Adrenal gland (tissue), 5 donors: ENCODE measurements around the gene ANK3.

Experiments
- POLR2A ChIP-seq, 2 donors: fragments of 450-650 bp; IDR thresholded peaks; one replicate each; pipeline ENCODE4 v1.6.1; 2017; ENCODE audit warnings: antibody characterized with exemption in 2 of 2, mild to moderate bottlenecking in 2 of 2, moderate library complexity in 1 of 2
- TF ChIP-seq, protein P1 (sequence below), 6 experiments: fragments of 450-650 bp in 4 of 6; fragments of 200-600 bp in 2 of 6; sonication (generic) in 1 of 6; IDR thresholded peaks; 1 replicate in 5 of 6; 2 replicates in 1 of 6; pipeline versions ENCODE4 v1.5.1 to v1.8.0; 2016 to 2021; ENCODE audit warnings: antibody characterized with exemption in 6 of 6, mild to moderate bottlenecking in 2 of 6, moderate library complexity in 1 of 6
- donor health status: DM: no; HTN: no; CAD: no.

DNA sequence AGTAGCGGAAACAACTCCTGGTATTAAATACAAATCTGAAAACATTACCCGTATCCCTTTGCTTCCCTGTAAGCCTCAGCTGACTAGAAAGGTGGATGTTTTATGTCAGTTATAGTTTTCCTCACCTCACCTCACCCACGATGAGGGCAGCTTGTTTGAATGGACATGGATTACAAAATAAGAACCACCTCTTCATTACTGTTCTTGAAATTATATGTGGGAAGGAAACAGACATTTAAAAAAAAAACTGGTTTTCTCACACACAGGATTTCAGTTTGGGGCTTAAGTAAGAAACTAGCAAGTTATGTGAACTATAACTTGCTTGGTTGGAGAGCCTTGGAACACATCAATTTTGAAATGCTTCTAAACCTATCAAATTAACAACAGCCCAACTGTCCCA, 250.4 kb downstream of the ANK3 start:
- TF ChIP-seq POLR2A (IDR thresholded peaks at IDR 0.05) = no peak
- TF ChIP-seq, protein P1, sequence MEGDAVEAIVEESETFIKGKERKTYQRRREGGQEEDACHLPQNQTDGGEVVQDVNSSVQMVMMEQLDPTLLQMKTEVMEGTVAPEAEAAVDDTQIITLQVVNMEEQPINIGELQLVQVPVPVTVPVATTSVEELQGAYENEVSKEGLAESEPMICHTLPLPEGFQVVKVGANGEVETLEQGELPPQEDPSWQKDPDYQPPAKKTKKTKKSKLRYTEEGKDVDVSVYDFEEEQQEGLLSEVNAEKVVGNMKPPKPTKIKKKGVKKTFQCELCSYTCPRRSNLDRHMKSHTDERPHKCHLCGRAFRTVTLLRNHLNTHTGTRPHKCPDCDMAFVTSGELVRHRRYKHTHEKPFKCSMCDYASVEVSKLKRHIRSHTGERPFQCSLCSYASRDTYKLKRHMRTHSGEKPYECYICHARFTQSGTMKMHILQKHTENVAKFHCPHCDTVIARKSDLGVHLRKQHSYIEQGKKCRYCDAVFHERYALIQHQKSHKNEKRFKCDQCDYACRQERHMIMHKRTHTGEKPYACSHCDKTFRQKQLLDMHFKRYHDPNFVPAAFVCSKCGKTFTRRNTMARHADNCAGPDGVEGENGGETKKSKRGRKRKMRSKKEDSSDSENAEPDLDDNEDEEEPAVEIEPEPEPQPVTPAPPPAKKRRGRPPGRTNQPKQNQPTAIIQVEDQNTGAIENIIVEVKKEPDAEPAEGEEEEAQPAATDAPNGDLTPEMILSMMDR (IDR thresholded peaks at IDR 0.05) = no peak
